Fibroblast of skin of right quadriceps (primary cell): ENCODE measurements around the gene MRPL58.
A peak's percentile ranks its signal among the peaks of the same experiment; 100 is the strongest.

Experiments used
- DNase-seq: peaks from one replicate; pipeline ENCODE4 v3.0.0-alpha.2; 2013

The MRPL58 gene

GRCh38 chr17:75048249-75048878 lies 35.9 kb downstream of the MRPL58 start:
- no peak for DNase-seq

- no peak for DNase-seq
Observed at GRCh38 chr17:75049057-75049456, 36.6 kb downstream of the MRPL58 start.

GRCh38 chr17:75049706-75050105 lies 37.2 kb downstream of the MRPL58 start:
- no peak for DNase-seq

- no peak for DNase-seq
Observed at GRCh38 chr17:75051941-75052340, 39.5 kb downstream of the MRPL58 start.

GRCh38 chr17:75059369-75060345 lies 47.2 kb downstream of the MRPL58 start:
- peak; percentile 72 for DNase-seq

GRCh38 chr17:75060434-75061054 lies 48.1 kb downstream of the MRPL58 start:
- DNase-seq = no peak

GRCh38 chr17:75061055-75061438 lies 48.6 kb downstream of the MRPL58 start:
- no peak for DNase-seq

GRCh38 chr17:75061618-75062017 lies 49.1 kb downstream of the MRPL58 start:
- no peak for DNase-seq

GRCh38 chr17:75063201-75063600 lies 50.7 kb downstream of the MRPL58 start:
- DNase-seq = no peak

GRCh38 chr17:75063626-75064025 lies 51.2 kb downstream of the MRPL58 start:
- DNase-seq = no peak

- DNase-seq = no peak
Observed at GRCh38 chr17:75064040-75064439, 51.6 kb downstream of the MRPL58 start.

GRCh38 chr17:75064460-75064859 lies 52.0 kb downstream of the MRPL58 start:
- DNase-seq = no peak

- DNase-seq = no peak
Observed at GRCh38 chr17:75064867-75065561, 52.5 kb downstream of the MRPL58 start.

- DNase-seq = peak; percentile 51
Observed at GRCh38 chr17:75065562-75066151, 53.2 kb downstream of the MRPL58 start.

GRCh38 chr17:75067856-75068255 lies 55.4 kb downstream of the MRPL58 start:
- no peak for DNase-seq

GRCh38 chr17:75068750-75069149 lies 56.3 kb downstream of the MRPL58 start:
- no peak for DNase-seq

- DNase-seq = no peak
Observed at GRCh38 chr17:75069783-75070182, 57.3 kb downstream of the MRPL58 start.
